Right ventricle myocardium inferior (tissue), 1 donor: ENCODE results near the gene BTBD9. TPM values are rescaled to one million over a fixed set of nuclear protein-coding genes. Genes with fewer than 3 reads are reported as not detected.

Source experiments
- ATAC-seq: fragments of 200-7000 bp; cut with Tn5 transposase; one replicate; pipeline ENCODE4 v1.9.1; 2020; ENCODE audit warnings: mild to moderate bottlenecking, moderate library complexity
- DNase-seq: peaks from one replicate; pipeline ENCODE4 v3.0.0; 2021; ENCODE audit errors: missing footprints
- intact Hi-C: fragments of 100-400 bp; cut with DNase I; formaldehyde crosslinking; loops from one replicate; pipeline ENCODE4 v1.11.0; 2022
- total RNA-seq: library from RNA; stranded (reverse); fragmentation: NEBNext Ultra II Directional; extraction: Animal tissue kit (Norgen Biotek cat#: 25700); gene quantifications from one replicate; pipeline ENCODE4 v1.2.1, GENCODE V29; 2021
- donor health status: DM: no; HTN: yes; CAD: no; lungs with severe emphysema.

BTBD9 gene
- total RNA-seq, 1 donor from 2014 or later, result 16.8 TPM

DNA sequence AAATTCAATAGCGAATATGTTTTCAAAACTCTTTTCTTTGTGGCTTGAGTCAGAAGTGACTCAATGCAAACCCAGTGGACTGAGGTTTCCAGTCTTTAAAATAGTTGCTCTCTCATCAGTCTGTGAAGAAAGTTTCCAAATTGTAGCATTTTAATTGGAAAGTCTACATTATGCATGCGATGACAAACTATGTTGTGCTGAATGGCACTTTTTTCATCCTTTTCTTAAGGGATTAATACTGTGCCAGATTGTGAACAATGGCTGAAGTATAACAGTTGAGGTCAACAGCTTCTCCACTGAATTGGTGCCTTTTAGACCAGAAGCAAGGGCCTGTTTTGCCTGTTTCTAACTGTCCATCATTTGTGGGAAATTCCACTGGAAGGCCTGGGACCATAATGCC is 377.1 kb downstream of the BTBD9 start:
- intact Hi-C loops, result no loop called here
- no peak for DNase-seq
- ATAC-seq, result no peak

- intact Hi-C loops, result no loop called here
- DNase-seq (no peak), ATAC-seq (peak; percentile 88)
Measured at GRCh38 chr6:38262026-38262425, 377.7 kb downstream of the BTBD9 start.

DNA sequence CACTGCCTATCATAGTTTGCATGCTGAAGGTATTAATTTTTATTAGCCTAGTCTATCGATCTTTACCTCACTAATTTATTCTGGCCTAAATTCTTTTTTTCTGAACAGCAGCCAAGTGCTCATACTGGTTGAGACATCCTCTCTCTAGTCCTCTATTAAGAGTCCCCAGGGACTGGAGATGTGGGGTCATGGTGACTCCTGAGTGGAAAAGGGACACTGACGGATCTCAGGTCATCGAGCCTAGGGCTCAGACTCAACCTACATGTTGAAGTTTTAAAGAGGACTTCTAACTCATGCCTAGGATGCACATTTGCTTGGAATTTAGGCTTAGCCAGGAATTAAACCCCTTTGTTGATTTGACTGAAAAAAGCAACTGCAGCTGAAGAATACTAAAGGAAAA is 378.1 kb downstream of the BTBD9 start:
- ATAC-seq (no peak), DNase-seq (no peak)
- intact Hi-C loops, result no loop called here

DNA sequence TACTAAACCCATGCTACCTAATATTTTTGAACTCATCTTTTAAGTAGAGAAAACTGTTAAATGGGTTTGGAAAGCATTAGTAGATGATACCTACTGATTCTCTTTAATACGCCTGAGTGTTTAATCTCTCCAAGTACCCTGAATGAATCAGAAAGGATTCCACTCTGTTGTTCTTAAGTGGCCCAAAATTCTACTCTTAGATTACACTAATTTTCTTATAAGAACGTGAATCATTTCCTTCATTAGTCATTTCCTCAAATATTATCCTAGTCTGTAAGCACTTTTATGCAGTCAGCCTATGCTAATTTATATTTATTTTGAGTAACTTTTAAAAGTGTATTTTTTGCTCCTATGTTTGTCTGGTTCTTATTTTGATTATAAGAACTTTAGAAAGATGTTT is 380.0 kb downstream of the BTBD9 start:
- ATAC-seq (no peak), DNase-seq (no peak)
- intact Hi-C loops, result no loop called here

DNA sequence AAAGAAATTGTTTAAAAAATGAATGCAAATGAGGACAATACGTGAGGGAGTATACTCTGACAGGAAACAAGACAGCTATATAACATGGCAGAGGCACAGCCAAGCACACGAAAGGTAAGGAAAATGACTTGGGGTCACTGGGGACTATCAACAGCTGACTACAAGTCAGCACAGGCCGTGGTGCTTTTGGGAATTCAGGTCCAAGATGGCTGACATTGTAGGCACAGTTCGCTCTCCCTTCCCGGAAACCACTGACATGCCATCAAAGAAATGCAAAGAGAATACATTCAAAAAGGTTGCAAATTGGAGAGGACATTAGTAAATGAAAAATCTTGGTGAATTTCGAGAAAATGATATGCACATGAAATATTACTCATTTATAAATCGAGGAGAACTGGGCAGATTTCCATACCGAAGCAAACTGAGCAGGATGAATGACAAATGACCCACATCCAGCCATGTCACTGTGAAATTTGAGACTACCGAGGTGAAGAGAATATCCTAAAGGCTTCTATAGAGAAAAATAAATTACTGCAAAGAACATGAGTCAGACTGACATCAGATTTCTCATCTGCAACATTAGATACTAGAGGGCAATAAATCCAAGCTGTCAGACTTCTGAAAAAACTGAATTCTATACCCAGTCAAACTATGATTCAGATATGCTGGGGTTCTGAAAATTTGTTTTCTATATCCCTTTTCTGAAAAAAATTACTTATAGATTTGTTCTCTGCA is 391.1 kb downstream of the BTBD9 start:
- intact Hi-C loops, result no loop called here
- DNase-seq (no peak), ATAC-seq (no peak)

DNA sequence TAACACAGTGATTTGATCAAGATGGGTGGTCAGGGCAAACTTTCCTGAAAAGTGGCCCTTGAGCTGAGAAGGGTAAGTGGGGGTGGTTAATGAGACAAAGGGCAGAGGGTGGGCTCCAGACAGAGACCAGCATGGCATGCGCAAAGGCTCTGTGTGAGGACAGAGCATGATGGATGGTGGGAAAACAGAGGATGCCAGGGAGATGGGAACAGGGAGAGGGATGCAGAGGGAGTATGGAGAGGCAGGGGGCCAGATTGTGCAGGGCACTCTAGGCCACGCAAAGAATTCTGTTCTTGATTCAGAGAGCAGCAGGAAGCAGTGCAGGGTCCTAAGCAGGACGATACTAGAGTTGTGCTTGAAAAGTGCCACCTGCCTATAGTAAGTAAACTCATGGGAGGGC is 394.4 kb downstream of the BTBD9 start:
- no peak for DNase-seq
- intact Hi-C loops, result no loop called here
- no peak for ATAC-seq

DNA sequence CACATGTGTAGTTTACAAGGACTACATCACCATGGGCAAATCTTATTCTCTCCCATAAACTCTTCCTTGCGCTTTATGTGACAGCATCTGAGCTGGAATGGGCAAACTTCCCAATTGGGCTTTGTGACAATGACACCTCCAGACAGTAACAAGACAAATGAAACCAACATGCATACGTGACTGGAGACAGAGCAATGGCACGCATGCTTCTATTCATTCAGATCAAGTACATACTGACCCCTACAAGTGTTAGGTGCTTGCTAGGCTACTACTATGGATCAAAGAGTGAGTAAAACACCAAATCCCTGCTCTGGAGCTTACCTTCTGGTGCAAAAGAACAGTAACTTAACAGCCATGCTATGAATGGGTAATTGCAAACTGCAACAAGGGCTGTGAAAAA is 394.9 kb downstream of the BTBD9 start:
- intact Hi-C loops, result no loop called here
- ATAC-seq (peak; percentile 72), DNase-seq (no peak)

DNA sequence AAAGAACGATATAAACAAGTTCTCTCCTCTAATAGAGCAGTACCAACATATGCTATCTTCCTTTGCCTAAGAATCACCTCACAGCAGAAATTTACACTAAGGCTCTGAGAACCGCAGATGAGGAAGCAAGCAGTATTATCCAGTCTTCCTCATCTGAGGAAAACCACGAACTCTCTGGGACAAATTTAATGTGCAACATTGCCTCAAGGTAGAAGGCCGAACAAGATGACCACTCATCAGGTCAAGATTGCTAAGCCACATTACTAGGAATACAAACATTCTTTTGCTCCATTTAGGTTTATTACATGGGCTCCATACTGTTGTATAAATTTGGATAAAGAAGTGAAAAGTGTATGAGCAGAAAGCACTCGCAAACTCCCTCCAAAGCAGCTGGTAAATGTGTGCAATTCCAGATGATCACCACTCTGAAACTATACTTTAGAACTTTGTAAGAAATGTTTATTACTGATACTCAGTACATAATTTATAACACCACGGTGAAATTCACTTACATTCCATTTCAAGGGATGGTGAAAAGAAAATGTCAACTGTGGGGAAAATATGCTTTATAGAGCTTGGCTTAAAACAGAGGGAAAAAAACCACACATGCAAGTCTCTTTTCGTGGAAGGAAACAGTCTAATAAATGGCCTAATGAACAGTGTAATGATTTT is 398.4 kb downstream of the BTBD9 start:
- intact Hi-C loops, result no loop called here
- no peak for DNase-seq
- no peak for ATAC-seq

GRCh38 chr6:38239719-38240451 is 399.8 kb downstream of the BTBD9 start:
- DNase-seq (no peak), ATAC-seq (no peak)
- intact Hi-C loops, result no loop called here

GRCh38 chr6:38236631-38237030 is 403.1 kb downstream of the BTBD9 start:
- DNase-seq, result no peak
- intact Hi-C loops, result no loop called here
- ATAC-seq, result no peak

DNA sequence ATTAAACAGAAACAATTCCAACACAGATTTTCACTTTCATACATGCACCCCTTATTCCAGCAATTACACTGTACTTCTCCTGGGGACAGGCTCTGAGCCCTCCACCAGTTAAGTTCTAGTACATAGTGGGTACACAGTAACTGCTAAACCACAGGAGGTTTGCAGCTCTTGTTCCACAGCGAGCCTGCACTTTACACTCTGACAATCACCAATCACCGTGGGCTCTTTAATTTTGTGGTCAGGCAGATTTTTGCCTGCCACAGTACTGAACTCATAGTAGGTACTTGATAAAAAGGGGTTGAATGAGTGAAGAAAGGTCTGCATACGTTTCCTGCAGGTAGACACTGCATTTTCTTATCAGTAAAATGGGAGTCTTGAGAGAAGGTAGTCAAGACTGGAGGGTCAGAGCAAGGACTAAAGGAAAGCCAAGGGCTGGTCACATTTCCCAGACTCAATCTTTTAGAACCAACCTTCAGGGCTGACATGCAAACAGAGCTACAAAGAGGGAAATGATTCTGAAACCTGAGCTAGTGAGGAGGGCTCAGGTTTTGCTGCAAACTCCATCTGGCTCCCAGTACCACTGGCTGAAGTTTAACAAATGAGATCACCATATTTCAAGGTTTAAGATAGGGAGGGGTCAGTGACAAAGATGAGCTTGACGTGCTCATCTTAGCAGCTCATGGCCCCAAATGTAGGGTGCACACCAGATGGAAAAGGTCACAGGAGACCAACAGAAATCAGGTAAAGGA is 404.6 kb downstream of the BTBD9 start:
- ATAC-seq, result no peak
- DNase-seq, result no peak
- intact Hi-C loops, result no loop called here

GRCh38 chr6:38234141-38234540 is 405.6 kb downstream of the BTBD9 start:
- intact Hi-C loops, result no loop called here
- ATAC-seq (no peak), DNase-seq (no peak)

DNA sequence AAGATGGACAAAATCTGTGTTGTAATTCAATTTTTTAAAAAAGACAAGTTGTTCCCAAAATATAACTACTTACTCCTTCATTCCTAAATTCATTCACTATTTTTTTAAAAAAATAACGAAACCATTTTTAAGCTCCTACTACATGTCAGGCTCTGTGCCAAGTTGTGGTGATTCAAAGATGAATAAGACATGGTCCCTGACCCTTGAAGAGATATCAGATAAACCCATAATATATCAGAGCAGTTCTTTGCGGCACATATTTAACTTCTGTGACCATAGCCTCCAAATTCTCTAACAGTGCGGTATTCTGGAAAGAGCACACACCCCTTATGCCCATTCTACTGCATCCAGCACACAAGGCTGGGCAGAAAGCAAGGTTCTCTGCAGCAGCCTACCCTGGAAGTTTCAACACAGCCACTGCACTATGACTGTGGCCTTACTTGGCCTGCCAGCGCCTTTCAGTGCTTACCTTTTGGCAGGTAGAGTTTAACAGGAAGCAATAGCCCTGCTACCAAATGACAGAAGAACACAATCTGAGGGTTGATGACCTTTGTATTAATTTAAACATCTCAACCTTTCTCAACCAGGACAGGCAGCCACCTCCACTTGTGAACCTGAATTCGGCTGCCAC is 406.5 kb downstream of the BTBD9 start:
- ATAC-seq, result no peak
- DNase-seq, result no peak
- intact Hi-C loops, result no loop called here

DNA sequence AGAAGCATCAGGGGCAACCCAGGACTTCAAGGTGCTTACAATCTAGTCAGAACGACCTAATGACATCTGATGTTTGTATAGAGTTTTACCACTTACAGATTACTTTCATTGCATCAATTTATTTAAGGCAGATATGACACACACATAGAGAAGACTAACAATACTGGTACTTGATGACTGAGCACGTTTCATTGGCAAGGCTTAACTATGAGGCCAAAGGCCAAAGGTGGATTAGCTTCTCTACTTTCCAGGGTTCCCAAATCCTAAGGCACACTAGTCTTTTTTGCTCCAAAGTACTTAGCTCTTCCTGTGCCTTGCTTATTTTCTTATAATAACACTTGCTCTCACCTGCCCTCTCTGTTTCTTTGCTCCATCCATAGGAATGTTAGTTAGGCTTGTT is 414.0 kb downstream of the BTBD9 start:
- intact Hi-C loops, result no loop called here
- ATAC-seq (no peak), DNase-seq (no peak)

- intact Hi-C loops, result no loop called here
- no peak for ATAC-seq
- no peak for DNase-seq
Measured at GRCh38 chr6:38221251-38221650, 418.5 kb downstream of the BTBD9 start.

DNA sequence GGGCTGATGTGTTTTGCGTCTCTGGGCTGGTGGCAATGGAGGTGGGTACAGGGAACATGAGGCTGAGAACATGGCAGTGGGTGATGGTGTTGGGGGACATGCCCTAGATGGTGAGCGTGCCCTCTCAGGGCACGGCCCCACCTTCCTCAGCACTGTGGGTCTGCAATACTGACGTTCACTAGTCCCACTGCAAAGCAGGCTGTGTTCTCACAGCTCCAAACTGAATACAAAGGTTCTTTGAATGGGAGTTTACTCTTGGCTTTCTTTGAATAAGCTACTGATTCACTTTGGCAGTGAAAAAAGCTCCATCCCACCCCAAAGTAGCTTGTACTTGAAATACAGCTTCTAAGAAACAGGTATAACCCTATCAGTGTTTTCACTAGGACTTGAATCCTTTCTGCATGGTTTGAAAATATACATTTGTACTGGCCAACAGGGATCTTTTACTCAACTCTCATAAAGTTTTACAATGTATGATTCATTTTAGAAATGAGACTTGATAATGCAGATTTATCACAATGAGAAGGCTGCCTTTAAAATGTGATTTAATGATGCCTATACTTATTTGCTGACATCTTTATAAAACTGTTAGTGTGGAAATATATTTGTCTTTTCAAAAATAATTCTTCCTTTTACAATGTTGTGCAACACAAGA is 419.5 kb downstream of the BTBD9 start:
- DNase-seq (no peak), ATAC-seq (no peak)
- intact Hi-C loops, result no loop called here

- no peak for DNase-seq
- intact Hi-C loops, result no loop called here
- ATAC-seq, result no peak
Measured at GRCh38 chr6:38218235-38218634, 421.5 kb downstream of the BTBD9 start.

- DNase-seq, result no peak
- no peak for ATAC-seq
- intact Hi-C loops, result no loop called here
Measured at GRCh38 chr6:38216451-38216850, 423.3 kb downstream of the BTBD9 start.
